Colon (tissue), 2 donors: ENCODE data around the gene MYH2.

Source experiments
- FAIRE-seq: peaks from 2 replicates; lab custom pipeline; 2012; peaks lifted over from hg19 to GRCh38; lab: Jason Lieb, UNC
- donor health status: control.
- donor health status: control.

MYH2 gene

DNA sequence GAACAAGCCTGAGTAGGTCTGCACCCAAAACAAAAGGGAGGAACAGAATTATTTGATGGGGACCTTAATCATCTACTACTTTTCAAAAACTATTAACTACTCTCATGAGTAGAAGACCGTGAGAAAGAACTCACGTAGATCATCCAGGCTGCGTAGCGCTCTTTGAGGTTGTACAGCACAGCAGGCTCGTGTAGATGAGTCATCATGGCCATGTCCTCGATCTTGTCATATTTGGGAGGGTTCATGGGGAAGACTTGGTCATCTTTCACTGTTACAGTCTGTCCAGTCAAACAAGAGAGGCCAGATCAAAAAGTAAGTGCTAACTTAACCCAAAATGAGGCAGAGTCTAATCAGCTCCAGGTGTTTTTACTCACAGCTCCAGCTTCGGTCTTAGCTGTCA lies 33.4 kb downstream of the MYH2 start:
- FAIRE-seq = no peak

DNA sequence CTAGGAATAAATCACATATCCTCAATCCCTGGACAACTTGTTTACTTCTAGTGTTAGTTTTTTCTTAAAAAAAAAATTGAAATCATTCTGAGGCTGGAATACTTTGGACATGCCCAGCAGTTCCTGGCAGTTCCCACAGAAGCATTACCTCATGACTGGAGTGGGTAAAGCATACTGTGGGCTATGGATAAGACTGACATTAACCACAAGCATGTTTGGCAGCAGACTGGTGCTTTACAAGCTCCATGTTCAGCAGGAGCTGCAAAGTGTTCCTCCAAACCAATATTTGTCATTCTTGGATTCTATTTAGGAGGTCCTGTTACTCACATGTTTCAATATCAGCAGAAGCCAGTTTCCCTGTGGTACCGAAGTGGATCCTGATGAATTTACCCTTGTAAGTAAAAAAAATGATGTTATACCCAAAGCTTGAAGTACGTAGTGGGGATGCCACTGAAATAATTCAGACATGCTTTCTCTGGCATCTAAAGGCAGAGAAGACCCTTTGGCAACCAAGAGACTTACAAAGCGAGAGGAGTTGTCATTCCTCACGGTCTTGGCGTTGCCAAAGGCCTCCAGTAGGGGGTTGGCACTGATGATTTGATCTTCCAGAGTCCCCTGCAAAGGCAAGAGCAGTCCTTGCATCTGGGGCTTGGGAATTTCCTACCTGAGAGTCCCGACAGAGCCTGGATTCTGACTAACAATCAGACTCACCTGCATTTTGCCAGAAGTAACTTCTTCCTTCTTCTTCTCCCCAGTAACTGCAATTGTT lies 36.0 kb downstream of the MYH2 start:
- FAIRE-seq = no peak

DNA sequence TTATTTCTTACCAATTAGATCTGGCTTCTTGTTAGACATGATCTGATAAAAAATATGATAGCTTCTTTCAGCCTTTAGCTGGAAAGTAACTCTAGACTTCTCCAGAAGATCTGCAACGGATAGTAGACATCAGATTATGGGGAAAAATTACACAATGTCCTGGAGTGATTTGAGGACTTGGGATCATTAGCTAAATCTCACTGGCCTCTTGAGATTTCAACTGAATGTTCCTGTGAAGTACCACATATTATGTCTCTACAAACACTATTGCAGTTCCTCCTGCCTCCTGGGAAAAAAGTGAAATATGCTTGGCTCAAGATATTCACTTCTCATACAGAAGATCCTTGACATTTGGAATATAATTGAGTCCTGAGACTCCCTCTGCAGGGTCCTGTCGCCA lies 36.6 kb downstream of the MYH2 start:
- FAIRE-seq = no peak

DNA sequence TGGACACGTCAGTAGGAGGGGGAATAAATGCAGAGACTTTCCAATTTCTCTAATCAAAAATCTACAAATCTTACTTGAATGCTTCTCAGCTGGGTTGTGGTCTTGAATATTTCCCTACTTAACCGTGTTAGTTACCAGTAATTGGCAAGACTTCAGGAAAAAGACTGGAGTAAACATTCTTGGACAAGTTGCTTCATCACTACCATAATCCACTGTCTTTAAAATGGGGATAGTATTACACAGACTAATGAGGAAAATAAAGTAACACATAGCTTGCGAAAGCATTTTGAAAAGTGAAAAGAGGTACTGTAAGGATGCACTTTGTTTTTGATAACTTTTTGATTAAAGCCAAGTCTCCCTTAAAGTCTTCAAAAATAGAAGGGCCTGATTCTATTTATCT lies 49.5 kb downstream of the MYH2 start:
- no peak for FAIRE-seq

DNA sequence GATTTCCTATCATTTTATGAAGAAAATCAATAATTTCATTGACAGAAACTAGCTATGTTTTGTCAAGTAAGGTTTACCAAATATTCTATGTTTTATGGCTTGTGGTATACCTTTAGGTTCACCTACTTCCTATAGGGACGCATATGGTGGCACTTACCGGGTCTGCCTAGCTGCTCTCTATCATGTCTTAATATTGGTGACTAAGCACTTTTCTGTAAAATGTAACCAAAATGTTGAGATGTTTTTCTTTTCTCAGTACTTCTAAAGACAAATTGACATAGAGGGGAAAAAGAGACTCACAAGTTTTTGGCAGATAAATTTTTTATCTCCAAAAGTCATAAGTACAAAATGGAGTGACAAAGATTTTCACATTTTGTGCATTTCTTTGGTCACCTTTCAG lies 57.5 kb downstream of the MYH2 start:
- FAIRE-seq = no peak

DNA sequence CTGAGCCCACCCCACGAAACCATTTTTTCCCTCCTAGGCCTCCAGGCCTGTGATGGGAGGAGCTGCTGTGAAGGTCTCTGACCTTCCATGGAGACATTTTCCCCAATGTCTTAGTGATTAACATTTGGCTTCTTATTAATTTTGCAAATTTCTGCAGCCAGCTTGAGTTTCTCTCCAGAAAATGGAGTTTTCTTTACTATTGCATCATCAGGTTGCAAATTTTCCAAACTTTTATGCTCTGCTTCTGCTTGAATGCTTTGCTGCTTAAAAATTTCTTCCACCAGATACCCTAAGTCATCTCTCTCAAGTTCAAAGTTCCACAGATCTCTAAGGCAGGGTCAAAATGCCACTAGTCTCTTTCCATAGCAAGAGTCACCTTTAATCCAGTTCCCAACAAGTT lies 67.2 kb downstream of the MYH2 start:
- no peak for FAIRE-seq

DNA sequence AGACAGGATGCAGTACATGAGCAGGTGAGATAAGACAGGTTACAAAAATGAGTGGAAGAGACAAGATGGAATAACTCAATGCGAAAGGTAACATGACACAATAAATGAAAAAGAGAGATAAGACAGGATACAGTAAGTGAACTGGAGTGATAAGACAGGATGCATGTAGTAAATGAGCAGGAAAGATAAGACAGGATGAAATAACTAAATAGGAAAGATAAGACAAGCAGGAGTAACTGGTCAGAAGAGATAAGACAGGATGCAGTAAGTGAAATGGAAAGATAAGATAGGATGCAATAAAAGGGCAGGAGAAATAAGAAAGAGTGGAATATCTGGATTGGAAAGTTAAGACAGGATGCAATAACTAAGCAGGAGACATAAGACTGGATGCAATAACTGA lies 71.8 kb downstream of the MYH2 start:
- FAIRE-seq = no peak

DNA sequence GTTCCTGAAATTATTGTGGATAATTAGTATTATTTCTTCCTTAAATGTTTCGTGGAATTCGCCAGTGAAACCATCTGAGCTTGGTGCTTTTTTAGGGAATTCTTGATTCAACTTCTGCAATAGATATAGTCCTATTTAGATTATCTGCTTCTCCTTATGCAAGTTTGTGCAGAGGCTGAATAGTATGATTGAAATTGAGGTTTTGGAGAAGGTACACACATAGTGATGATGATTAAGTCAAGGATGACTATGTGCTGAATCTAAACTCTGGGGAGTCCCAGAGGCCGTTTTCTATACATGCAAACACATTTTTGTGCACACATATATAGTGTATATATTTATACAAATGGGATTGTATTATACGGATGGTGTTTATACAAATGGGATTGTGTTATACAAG lies 74.9 kb downstream of the MYH2 start:
- no peak for FAIRE-seq

DNA sequence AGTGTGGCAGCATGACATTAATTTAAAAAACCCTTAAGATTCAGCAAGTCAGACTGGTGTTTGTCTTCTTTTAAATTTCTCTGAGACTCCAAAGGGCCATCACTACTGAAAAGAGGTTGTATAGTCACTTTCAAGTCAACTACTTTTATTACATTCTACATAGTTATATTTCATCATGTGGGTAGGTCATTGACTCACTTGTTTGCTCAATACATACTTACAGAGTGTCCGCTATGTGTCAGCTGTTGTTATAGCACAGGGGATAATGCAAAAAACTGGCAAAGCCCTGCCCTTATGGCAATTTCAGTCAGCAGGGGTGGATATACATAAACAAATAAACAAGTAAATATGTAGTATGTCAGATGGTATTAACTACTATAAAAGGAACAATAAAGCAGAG lies 77.6 kb downstream of the MYH2 start:
- FAIRE-seq = no peak
